GM12801 (cell line): ENCODE data around the gene PROM2.

Experiments used
- CTCF ChIP-seq: IDR thresholded peaks from one replicate; pipeline ENCODE4 v1.5.1; 2011; ENCODE audit warnings: control low read depth; ENCODE audit not compliant: insufficient read length; ENCODE audit errors: extremely low read depth

Gene PROM2

GRCh38 chr2:95274291-95275150, at the start of gene PROM2:
Gene PROM2 (plus strand): TSS chr2:95274449. CDS start chr2:95274586, 137 bp downstream.
- TF ChIP-seq CTCF = no peak

GRCh38 chr2:95225658-95226057, 48.6 kb upstream of the PROM2 start:
- no peak for TF ChIP-seq CTCF

- TF ChIP-seq CTCF = no peak
Measured at GRCh38 chr2:95231723-95232122, 42.5 kb upstream of the PROM2 start.

- TF ChIP-seq CTCF = no peak
Measured at GRCh38 chr2:95232232-95232631, 42.0 kb upstream of the PROM2 start.

GRCh38 chr2:95234286-95234785, 39.9 kb upstream of the PROM2 start:
- TF ChIP-seq CTCF = no peak

- no peak for TF ChIP-seq CTCF
Measured at GRCh38 chr2:95234816-95235215, 39.4 kb upstream of the PROM2 start.

GRCh38 chr2:95238131-95238530, 36.1 kb upstream of the PROM2 start:
- no peak for TF ChIP-seq CTCF
